Measurements from ENCODE around the gene TMEM196. TPM values are rescaled to one million over a fixed set of nuclear protein-coding genes. Genes with fewer than 3 reads are reported as not detected.

Gene TMEM196
- total and polyA plus RNA-seq, 9 of the 15 experiments (the other 6 are each of a cell fraction or from before 2014, with no cell fraction given), result not detected

- TF ChIP-seq SMC3 (conservative IDR thresholded peaks at IDR 0.05; ENCODE audit: insufficient read depth, low read depth, low read length) (peak; percentile 31; the same call in 1 of the 2 replicates), ZBTB40 (IDR thresholded peaks at IDR 0.05) (peak; percentile 90), ZBTB40 (CRISPR knock-in tag; IDR thresholded peaks at IDR 0.05) (peak; percentile 89), TCFL5 (CRISPR knock-in tag; conservative IDR thresholded peaks at IDR 0.05) (no peak), DEAF1 (CRISPR knock-in tag; IDR thresholded peaks at IDR 0.05) (0 out of 2 replicates have a peak, but pooled peaks have one; percentile 12), RAD21 (CRISPR knock-in tag; conservative IDR thresholded peaks at IDR 0.05 in 1 of 2, IDR thresholded peaks at IDR 0.05 in 1 of 2) (peak; percentile 57 to 66; a peak in 3 of 4 replicates), SMAD3 (CRISPR knock-in tag; conservative IDR thresholded peaks at IDR 0.05) (no peak)
Observed at GRCh38 chr7:19713676-19714075, 59.7 kb downstream of the TMEM196 start (continued).

Measured in K562 (cell line).